Measurements from ENCODE around the gene B3GNT5.

DNA sequence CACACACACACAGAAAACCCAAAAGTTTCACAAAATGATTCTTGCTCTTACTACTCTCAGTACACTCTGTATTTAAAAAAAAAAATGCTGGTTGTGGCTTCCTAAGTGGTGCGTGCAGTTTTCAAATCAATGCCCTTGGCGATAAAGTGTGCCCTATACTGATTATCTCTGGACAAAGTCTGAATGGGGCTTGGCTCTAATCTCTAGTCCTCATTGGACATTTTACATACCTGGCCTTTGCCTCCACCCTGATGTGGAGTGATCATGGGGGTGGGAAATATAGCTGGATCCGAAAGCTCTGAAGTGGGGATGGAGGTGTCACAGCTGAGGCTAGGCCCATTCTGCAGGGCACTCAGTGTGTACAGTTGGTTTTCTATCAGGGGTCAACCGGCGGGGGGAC, 14.1 kb downstream of the B3GNT5 start:
- TF ChIP-seq, protein P1, sequence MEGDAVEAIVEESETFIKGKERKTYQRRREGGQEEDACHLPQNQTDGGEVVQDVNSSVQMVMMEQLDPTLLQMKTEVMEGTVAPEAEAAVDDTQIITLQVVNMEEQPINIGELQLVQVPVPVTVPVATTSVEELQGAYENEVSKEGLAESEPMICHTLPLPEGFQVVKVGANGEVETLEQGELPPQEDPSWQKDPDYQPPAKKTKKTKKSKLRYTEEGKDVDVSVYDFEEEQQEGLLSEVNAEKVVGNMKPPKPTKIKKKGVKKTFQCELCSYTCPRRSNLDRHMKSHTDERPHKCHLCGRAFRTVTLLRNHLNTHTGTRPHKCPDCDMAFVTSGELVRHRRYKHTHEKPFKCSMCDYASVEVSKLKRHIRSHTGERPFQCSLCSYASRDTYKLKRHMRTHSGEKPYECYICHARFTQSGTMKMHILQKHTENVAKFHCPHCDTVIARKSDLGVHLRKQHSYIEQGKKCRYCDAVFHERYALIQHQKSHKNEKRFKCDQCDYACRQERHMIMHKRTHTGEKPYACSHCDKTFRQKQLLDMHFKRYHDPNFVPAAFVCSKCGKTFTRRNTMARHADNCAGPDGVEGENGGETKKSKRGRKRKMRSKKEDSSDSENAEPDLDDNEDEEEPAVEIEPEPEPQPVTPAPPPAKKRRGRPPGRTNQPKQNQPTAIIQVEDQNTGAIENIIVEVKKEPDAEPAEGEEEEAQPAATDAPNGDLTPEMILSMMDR (tag by site-specific recombination; IDR thresholded peaks at IDR 0.05) = no peak
- TF ChIP-seq YY1 (tag by site-specific recombination; IDR thresholded peaks at IDR 0.05) = no peak
- TF ChIP-seq HOXA7 (CRISPR knock-in tag; IDR thresholded peaks at IDR 0.05; ENCODE audit: borderline replicate concordance) = no peak
- TF ChIP-seq, protein P2, sequence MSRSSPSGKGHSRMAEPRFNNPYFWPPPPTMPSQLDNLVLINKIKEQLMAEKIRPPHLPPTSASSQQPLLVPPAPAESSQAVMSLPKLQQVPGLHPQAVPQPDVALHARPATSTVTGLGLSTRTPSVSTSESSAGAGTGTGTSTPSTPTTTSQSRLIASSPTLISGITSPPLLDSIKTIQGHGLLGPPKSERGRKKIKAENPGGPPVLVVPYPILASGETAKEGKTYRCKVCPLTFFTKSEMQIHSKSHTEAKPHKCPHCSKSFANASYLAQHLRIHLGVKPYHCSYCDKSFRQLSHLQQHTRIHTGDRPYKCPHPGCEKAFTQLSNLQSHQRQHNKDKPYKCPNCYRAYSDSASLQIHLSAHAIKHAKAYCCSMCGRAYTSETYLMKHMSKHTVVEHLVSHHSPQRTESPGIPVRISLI (tag by site-specific recombination; IDR thresholded peaks at IDR 0.05) = no peak
- no peak for TF ChIP-seq BCL11B (tag by site-specific recombination; IDR thresholded peaks at IDR 0.05; ENCODE audit: low read depth)
- TF ChIP-seq ZNF2 (tag by site-specific recombination; IDR thresholded peaks at IDR 0.05) = no peak
- TF ChIP-seq BCL11A (tag by site-specific recombination; IDR thresholded peaks at IDR 0.05; ENCODE audit: low read depth) = no peak

All from HEK293 (cell line).